HepG2 (cell line): Measurements from ENCODE around the gene EDN2. TPM values are rescaled to one million over a fixed set of nuclear protein-coding genes. Genes with fewer than 3 reads are reported as not detected.
A peak's percentile ranks its signal among the peaks of the same experiment; 100 is the strongest.

Experiments used
- ATAC-seq: fragments of 200-7000 bp; cut with Tn5 transposase; 3 replicates; pipeline ENCODE4 v1.9.1; 2020; ENCODE audit warnings: mild to moderate bottlenecking, moderate library complexity
- BruUV-seq: library from RNA; stranded (reverse); fragments of 400-500 nt; replicated peaks from 2 replicates; lab custom pipeline; 2021; lab: Mats Ljungman, UMichigan
- CTCF ChIA-PET: fragments of 300-600 bp; formaldehyde crosslinking; extraction: SDS; loops from one replicate; lab custom pipeline; 2021; ENCODE audit warnings: low total read pairs, inconsistent platforms, low intra/inter-chr PET ratio; lab: Yijun Ruan, JAX
- POLR2A ChIA-PET: fragments of 350-600 bp; sonication (Branson Sonifier 250); formaldehyde crosslinking; loops from one replicate; lab custom pipeline; 2020; ENCODE audit warnings: antibody characterized with exemption, inconsistent platforms; lab: Yijun Ruan, JAX
- DNase-seq: peaks from one replicate; pipeline ENCODE4 v3.0.0-alpha.2; 2015; ENCODE audit warnings: low spot score
- FAIRE-seq: peaks from 3 replicates; lab custom pipeline; 2011; peaks lifted over from hg19 to GRCh38; lab: Jason Lieb, UNC
- H2AFZ ChIP-seq: one replicate; pipeline ENCODE4 v1.6.1; 2011; ENCODE audit warnings: low read length, inconsistent platforms
- H3K27ac ChIP-seq: fragments of 300-600 bp; 3 replicates; pipeline ENCODE4 v1.8.0; 2011; ENCODE audit warnings: mixed run types, mild to moderate bottlenecking, mixed read lengths, low read length, inconsistent platforms; ENCODE audit not compliant: insufficient read depth; ENCODE audit errors: extremely low read length
- H3K27me3 ChIP-seq, 2 experiments: fragments of 200-600 bp in 1 of 2; 2 replicates in 1 of 2; 3 replicates in 1 of 2; pipeline versions ENCODE4 v1.6.0 to v1.8.0; 2011; ENCODE audit warnings: low read length in 2 of 2, mild to moderate bottlenecking in 2 of 2, moderate library complexity in 2 of 2, inconsistent platforms in 1 of 2; ENCODE audit not compliant: insufficient read depth in 2 of 2, control insufficient read depth in 1 of 2
- H3K36me3 ChIP-seq, 2 experiments: fragments of 200-600 bp in 1 of 2; replicated peaks in 1 of 2; 2 replicates in 1 of 2; 3 replicates in 1 of 2; pipeline versions ENCODE4 v1.5.1 to v1.8.0; 2011; ENCODE audit warnings: low read length in 2 of 2, inconsistent platforms in 1 of 2; ENCODE audit not compliant: insufficient read depth in 2 of 2, control insufficient read depth in 1 of 2
- H3K4me1 ChIP-seq: 2 replicates; pipeline ENCODE4 v1.5.1; 2012; ENCODE audit warnings: low read length, inconsistent platforms; ENCODE audit not compliant: insufficient read depth
- H3K4me2 ChIP-seq: 2 replicates; pipeline ENCODE4 v1.6.0; 2011; ENCODE audit warnings: low read depth, low read length, inconsistent platforms
- H3K4me3 ChIP-seq, 3 experiments: fragments of 200-600 bp in 1 of 3; sonication (generic), shearing (Covaris generic) in 1 of 3; replicated peaks in 1 of 3; 2 replicates each; pipeline ENCODE4 v1.5.1; 2011 to 2016; ENCODE audit warnings: low read length in 3 of 3, inconsistent platforms in 2 of 3, low read depth in 2 of 3, mild to moderate bottlenecking in 2 of 3, control low read depth in 1 of 3, mixed read lengths in 1 of 3; ENCODE audit not compliant: insufficient read depth in 1 of 3
- H3K79me2 ChIP-seq: one replicate; pipeline ENCODE4 v1.6.1; 2011; ENCODE audit warnings: low read length, inconsistent platforms; ENCODE audit not compliant: insufficient read depth
- H3K9ac ChIP-seq: 2 replicates; pipeline ENCODE4 v1.6.0; 2011; ENCODE audit warnings: mild to moderate bottlenecking, low read depth, low read length, inconsistent platforms; ENCODE audit not compliant: insufficient read depth
- H3K9me3 ChIP-seq: 2 replicates; pipeline ENCODE4 v1.5.1; 2012; ENCODE audit warnings: mild to moderate bottlenecking, low read length
- H4K20me1 ChIP-seq: 2 replicates; pipeline ENCODE4 v1.6.0; 2011; ENCODE audit warnings: inconsistent platforms, mild to moderate bottlenecking, low read length, moderate library complexity; ENCODE audit not compliant: insufficient read depth
- CREB1 ChIP-seq, 2 experiments: fragments of 450-650 bp in 1 of 2; IDR thresholded peaks; 2 replicates each; pipeline ENCODE4 v1.6.1; 2016 to 2017; ENCODE audit warnings: control low read depth in 1 of 2, mild to moderate bottlenecking in 1 of 2, missing compliant biosample characterization in 1 of 2, missing genetic modification characterization in 1 of 2
- RFX1 ChIP-seq: fragments of 450-650 bp; IDR thresholded peaks from 2 replicates; pipeline ENCODE4 v1.6.1; 2017
- THAP9 ChIP-seq: sonication (generic); formaldehyde crosslinking; IDR thresholded peaks from 2 replicates; pipeline ENCODE4; 2020; ENCODE audit warnings: missing genetic modification reagents, mild to moderate bottlenecking, borderline replicate concordance
- ZNF224 ChIP-seq: sonication (generic); formaldehyde crosslinking; IDR thresholded peaks from 2 replicates; pipeline ENCODE4 v1.5.0; 2020; ENCODE audit warnings: mild to moderate bottlenecking, missing genetic modification reagents
- ZNF740 ChIP-seq: sonication (generic); formaldehyde crosslinking; IDR thresholded peaks from 2 replicates; pipeline ENCODE4 v1.4.0; 2020; ENCODE audit warnings: missing genetic modification reagents
- ZNF891 ChIP-seq: sonication (generic); formaldehyde crosslinking; IDR thresholded peaks from 2 replicates; pipeline ENCODE4 v1.5.0; 2020; ENCODE audit warnings: mild to moderate bottlenecking, missing genetic modification reagents
- WGBS: methylation state at CpG from one replicate; pipeline ENCODE4 v1.1.6; 2017; ENCODE audit warnings: low lambda C conversion rate; 5-methylcytosine and 5-hydroxymethylcytosine counted together
- in situ Hi-C: cut with HindIII; loops from 2 replicates; pipeline ENCODE4 v1.10.0; 2017; ENCODE audit warnings: low pct_unique_long_range_greater_than_20kb; ENCODE audit not compliant: extremely low pct_ligation_motif_present
- intact Hi-C: fragments of 100-400 bp; cut with micrococcal nuclease; formaldehyde crosslinking; loops from one replicate; pipeline ENCODE4 v1.10.0; 2022; ENCODE audit not compliant: unreplicated experiment
- polyA plus RNA-seq, 8 experiments: library from polyadenylated mRNA; depleted of rRNA in 3 of 8; stranded (reverse) in 7 of 8; unstranded in 1 of 8; fragments of >200 nt; fragmentation: Illumina TruSeq in 4 of 8; extraction: Trizol in 4 of 8; gene quantifications; 2 replicates each; pipeline versions ENCODE4 v1.2.1 to v1.2.3, GENCODE V29; 2011 to 2016; ENCODE audit warnings: low read depth in 4 of 8, missing spikeins in 1 of 8, mixed read lengths in 1 of 8; ENCODE audit not compliant: insufficient read depth in 1 of 8
- total RNA-seq, 5 experiments: library from RNA; depleted of rRNA; stranded (reverse); fragments of >200 nt; fragmentation: Illumina TruSeq; extraction: Trizol; gene quantifications; 2 replicates each; pipeline ENCODE4 v1.2.3, GENCODE V29; 2016; ENCODE audit warnings: low read depth in 1 of 5

EDN2 gene
- total and polyA plus RNA-seq, 2 of the 13 experiments (the other 11 are each of a cell fraction or from before 2014, with no cell fraction given), result not detected

GRCh38 chr1:41515778-41516167, 31.3 kb upstream of the EDN2 start:
- Histone ChIP-seq H3K79me2 (no peaks in the 10 kb centered on the region), H3K9me3 (no peaks in the 10 kb centered on the region), H3K4me3 (no peak overlapping the region), H3K27ac (no peak overlapping the region), H3K27me3 (peaks cover 1 to 15% of the 10 kb centered on the region in 2 experiments; a peak in 1 of 5 replicates), H3K4me1 (0 out of 2 replicates have a peak, but pooled peaks cover 5% of the 10 kb centered on the region), H3K4me2 (no peak overlapping the region; the same call in 1 of the 2 replicates), H2AFZ (no peak overlapping the region), H3K36me3 (no peaks in the 10 kb centered on the region), H3K9ac (no peak overlapping the region), H4K20me1 (no peaks in the 10 kb centered on the region)
- intact Hi-C loops, result no loop called here
- 0% methylated on average over 1 of the region's 6 CpGs for WGBS
- ChIA-PET CTCF (interaction anchor here (0.6 kb wide), 1 partner anchor 15 kb away, joined by 3 read pairs; no protein-coding TSS in a partner anchor), POLR2A (no interaction called here)
- TF ChIP-seq RFX1, result no peak
- no peak for TF ChIP-seq CREB1 (IDR thresholded peaks at IDR 0.05)
- no peak for TF ChIP-seq CREB1 (CRISPR knock-in tag; IDR thresholded peaks at IDR 0.05)
- TF ChIP-seq ZNF891 (CRISPR knock-in tag), result 0 out of 2 replicates have a peak, but pooled peaks have one; percentile 49
- no peak for TF ChIP-seq ZNF224 (CRISPR knock-in tag)
- TF ChIP-seq ZNF740 (CRISPR knock-in tag), result 0 out of 2 replicates have a peak, but pooled peaks have one; percentile 24
- TF ChIP-seq THAP9 (CRISPR knock-in tag), result no peak
- ATAC-seq (no peak), FAIRE-seq (no peak), DNase-seq (no peak)
- no TSS peak for BruUV-seq
- in situ Hi-C loops, result no loop called here
